H1 (cell line): Measurements from ENCODE around the gene SHISA9. TPM values are rescaled to one million over a fixed set of nuclear protein-coding genes. Genes with fewer than 3 reads are reported as not detected.

ENCODE experiments used
- CTCF ChIA-PET: fragments of 300-600 bp; sonication (Branson Sonifier 250); formaldehyde crosslinking; loops from one replicate; lab custom pipeline; 2021; ENCODE audit not compliant: partially characterized antibody; lab: Charles Lee
- POLR2A ChIA-PET: fragments of 300-600 bp; sonication (Branson Sonifier 250); formaldehyde crosslinking; loops from one replicate; lab custom pipeline; 2021; ENCODE audit warnings: inconsistent platforms; ENCODE audit not compliant: partially characterized antibody; lab: Charles Lee
- DNase-seq, 2 experiments: peaks; one replicate each; pipeline versions ENCODE4 v3.0.0 to v3.0.0-alpha.2; 2010 to 2022; ENCODE audit warnings: low spot score in 2 of 2, low read depth in 1 of 2, mixed read lengths in 1 of 2
- FAIRE-seq: peaks from 2 replicates; lab custom pipeline; 2011; peaks lifted over from hg19 to GRCh38; lab: Jason Lieb, UNC
- H2AFZ ChIP-seq: 2 replicates; pipeline ENCODE4 v1.8.1; 2012; ENCODE audit warnings: low read length, inconsistent platforms
- H2AK5ac ChIP-seq: 2 replicates; pipeline ENCODE4 v1.6.1; 2013; ENCODE audit warnings: low read depth, low read length
- H2BK120ac ChIP-seq: replicated peaks from 2 replicates; pipeline ENCODE3; 2013; ENCODE audit warnings: low read depth, low read length, inconsistent platforms
- H2BK12ac ChIP-seq: 2 replicates; pipeline ENCODE4 v1.6.1; 2013; ENCODE audit warnings: low read depth, low read length
- H2BK15ac ChIP-seq: 2 replicates; pipeline ENCODE4 v1.6.1; 2013; ENCODE audit warnings: low read length
- H2BK20ac ChIP-seq: 2 replicates; pipeline ENCODE4 v1.6.1; 2013; ENCODE audit warnings: low read length
- H2BK5ac ChIP-seq: 2 replicates; pipeline ENCODE4 v1.6.1; 2013; ENCODE audit warnings: low read depth, low read length
- H3K14ac ChIP-seq: 2 replicates; pipeline ENCODE4 v1.6.1; 2013; ENCODE audit warnings: inconsistent platforms; ENCODE audit not compliant: insufficient read length
- H3K18ac ChIP-seq: 2 replicates; pipeline ENCODE4 v1.6.1; 2013; ENCODE audit warnings: low read length; ENCODE audit errors: extremely low read depth
- H3K23ac ChIP-seq: 2 replicates; pipeline ENCODE4 v1.6.1; 2013; ENCODE audit warnings: inconsistent platforms; ENCODE audit not compliant: insufficient read length
- H3K23me2 ChIP-seq: 2 replicates; pipeline ENCODE4 v1.6.1; 2013; ENCODE audit warnings: low read depth, low read length
- H3K27ac ChIP-seq: 2 replicates; pipeline ENCODE4 v1.6.1; 2011; ENCODE audit warnings: low read depth, low read length, inconsistent platforms
- H3K27me3 ChIP-seq, 4 experiments: replicated peaks in 1 of 4; 1 replicate in 1 of 4; 2 replicates in 3 of 4; pipeline versions ENCODE4 v1.6.1 to v1.8.1; 2011 to 2013; ENCODE audit warnings: low read length in 3 of 4, mild to moderate bottlenecking in 3 of 4, inconsistent platforms in 2 of 4, mixed read lengths in 2 of 4, moderate library complexity in 1 of 4; ENCODE audit not compliant: control insufficient read depth in 3 of 4, insufficient read depth in 3 of 4; ENCODE audit errors: extremely low read depth in 1 of 4
- H3K36me3 ChIP-seq, 4 experiments: 2 replicates each; pipeline versions ENCODE4 v1.6.1 to v1.8.1; 2011 to 2013; ENCODE audit warnings: mild to moderate bottlenecking in 4 of 4, low read length in 3 of 4, moderate library complexity in 2 of 4, control low read depth in 1 of 4, inconsistent platforms in 1 of 4; ENCODE audit not compliant: insufficient read depth in 4 of 4, control insufficient read depth in 2 of 4
- H3K4ac ChIP-seq: replicated peaks from 2 replicates; pipeline ENCODE3; 2013; ENCODE audit warnings: low read length, low read depth, mixed read lengths, inconsistent platforms; ENCODE audit not compliant: insufficient read length
- H3K4me1 ChIP-seq, 4 experiments: replicated peaks in 1 of 4; 1 replicate in 1 of 4; 2 replicates in 3 of 4; pipeline versions ENCODE4 v1.6.1 to v1.8.1; 2011 to 2013; ENCODE audit warnings: low read length in 3 of 4, inconsistent platforms in 2 of 4, mixed read lengths in 1 of 4; ENCODE audit not compliant: insufficient read depth in 4 of 4, control insufficient read depth in 3 of 4
- H3K4me2 ChIP-seq, 2 experiments: 2 replicates each; pipeline versions ENCODE4 v1.6.1 to v1.8.1; 2011 to 2013; ENCODE audit warnings: low read depth in 2 of 2, low read length in 2 of 2, control low read depth in 1 of 2, inconsistent platforms in 1 of 2, mild to moderate bottlenecking in 1 of 2; ENCODE audit not compliant: insufficient read depth in 1 of 2
- H3K4me3 ChIP-seq, 4 experiments: fragments of 200-600, 300-600 bp in 1 of 4; sonication (generic), shearing (Covaris generic), sonication (Bioruptor Twin) in 1 of 4; 2 replicates each; pipeline versions ENCODE4 v1.5.1 to v1.8.1; 2011 to 2016; ENCODE audit warnings: low read length in 4 of 4, low read depth in 3 of 4, control low read depth in 2 of 4, inconsistent platforms in 2 of 4, mild to moderate bottlenecking in 2 of 4, mixed read lengths in 1 of 4, moderate library complexity in 1 of 4; ENCODE audit not compliant: insufficient read depth in 2 of 4; ENCODE audit errors: extremely low read depth in 1 of 4
- H3K56ac ChIP-seq: replicated peaks from 2 replicates; pipeline ENCODE3; 2013; ENCODE audit warnings: low read depth, mild to moderate bottlenecking, mixed read lengths, low read length, inconsistent platforms; ENCODE audit not compliant: insufficient read length
- H3K79me1 ChIP-seq: 2 replicates; pipeline ENCODE4 v1.6.1; 2013; ENCODE audit warnings: low read depth, low read length, control low read depth
- H3K79me2 ChIP-seq, 2 experiments: 2 replicates each; pipeline versions ENCODE4 v1.6.1 to v1.8.1; 2012 to 2013; ENCODE audit warnings: low read length in 2 of 2, mild to moderate bottlenecking in 2 of 2, inconsistent platforms in 1 of 2; ENCODE audit not compliant: insufficient read depth in 2 of 2, control insufficient read depth in 1 of 2
- H3K9ac ChIP-seq, 4 experiments: replicated peaks in 1 of 4; 1 replicate in 1 of 4; 2 replicates in 3 of 4; pipeline versions ENCODE4 v1.6.1 to v1.8.1; 2011 to 2013; ENCODE audit warnings: low read depth in 3 of 4, low read length in 3 of 4, control low read depth in 2 of 4, mild to moderate bottlenecking in 2 of 4, moderate library complexity in 2 of 4, inconsistent platforms in 1 of 4; ENCODE audit errors: extremely low read depth in 1 of 4
- H3K9me3 ChIP-seq, 2 experiments: 2 replicates each; pipeline versions ENCODE4 v1.6.1 to v1.8.1; 2012 to 2013; ENCODE audit warnings: mild to moderate bottlenecking in 2 of 2, moderate library complexity in 2 of 2, control low read depth in 1 of 2, inconsistent platforms in 1 of 2, low read depth in 1 of 2, low read length in 1 of 2, mixed read lengths in 1 of 2; ENCODE audit not compliant: insufficient read depth in 2 of 2
- H4K20me1 ChIP-seq, 2 experiments: replicated peaks in 1 of 2; 2 replicates each; pipeline versions ENCODE3 to v1.8.1; 2011 to 2013; ENCODE audit warnings: inconsistent platforms in 2 of 2, low read length in 2 of 2, mild to moderate bottlenecking in 1 of 2; ENCODE audit not compliant: insufficient read depth in 2 of 2, control insufficient read depth in 1 of 2
- H4K5ac ChIP-seq: 2 replicates; pipeline ENCODE4 v1.6.1; 2013; ENCODE audit warnings: low read length, low read depth, mixed read lengths, inconsistent platforms; ENCODE audit not compliant: insufficient read length
- H4K8ac ChIP-seq: 2 replicates; pipeline ENCODE4 v1.8.0; 2013; ENCODE audit warnings: mild to moderate bottlenecking, moderate library complexity, low read length, inconsistent platforms; ENCODE audit not compliant: insufficient read depth; ENCODE audit errors: extremely low read depth
- H4K91ac ChIP-seq: replicated peaks from 2 replicates; pipeline ENCODE3; 2013; ENCODE audit warnings: low read length, mixed read lengths, inconsistent platforms; ENCODE audit not compliant: insufficient read length
- CHD1 ChIP-seq: IDR thresholded peaks from 2 replicates; pipeline ENCODE4 v1.6.1; 2012; ENCODE audit warnings: low read depth, low read length, improper control_type of control experiment
- CHD2 ChIP-seq: IDR thresholded peaks from 2 replicates; pipeline ENCODE4 v1.6.1; 2012; ENCODE audit warnings: low read length, improper control_type of control experiment
- CTBP2 ChIP-seq: IDR thresholded peaks from 2 replicates; pipeline ENCODE4 v1.7.0; 2011; ENCODE audit warnings: borderline replicate concordance, mild to moderate bottlenecking, moderate library complexity, mixed read lengths, low read length; ENCODE audit not compliant: insufficient read depth, insufficient read length
- JUND ChIP-seq: IDR thresholded peaks from 2 replicates; pipeline ENCODE4 v1.6.1; 2011; ENCODE audit warnings: mild to moderate bottlenecking, improper control_type of control experiment, low read length
- KDM4A ChIP-seq: IDR thresholded peaks from one replicate; pipeline ENCODE4 v1.7.1; 2012; ENCODE audit warnings: low read depth, mild to moderate bottlenecking, moderate library complexity, low read length, inconsistent platforms; ENCODE audit not compliant: severe bottlenecking
- KDM5A ChIP-seq: fragments of 200-600 bp; IDR thresholded peaks from 2 replicates; pipeline ENCODE4 v1.7.1; 2012; ENCODE audit warnings: mild to moderate bottlenecking, low read length, inconsistent platforms, mixed read lengths
- NANOG ChIP-seq: IDR thresholded peaks from 2 replicates; pipeline ENCODE4 v1.6.1; 2011; ENCODE audit warnings: low read length, low read depth, mild to moderate bottlenecking, inconsistent platforms; ENCODE audit not compliant: insufficient read depth, poor library complexity, severe bottlenecking
- NRF1 ChIP-seq: IDR thresholded peaks from 2 replicates; pipeline ENCODE4 v1.6.1; 2011; ENCODE audit warnings: mild to moderate bottlenecking, low read depth, low read length, improper control_type of control experiment
- POLR2A ChIP-seq, 2 experiments: IDR thresholded peaks; 1 replicate in 1 of 2; 2 replicates in 1 of 2; pipeline ENCODE4 v1.6.1; 2011; ENCODE audit warnings: low read depth in 2 of 2, low read length in 2 of 2, mild to moderate bottlenecking in 2 of 2; ENCODE audit errors: control extremely low read depth in 1 of 2
- POLR2AphosphoS5 ChIP-seq: IDR thresholded peaks from 2 replicates; pipeline ENCODE4 v1.6.1; 2011; ENCODE audit warnings: low read depth, low read length
- RBBP5 ChIP-seq: IDR thresholded peaks from 2 replicates; pipeline ENCODE4 v1.7.1; 2012; ENCODE audit warnings: low read depth, mild to moderate bottlenecking, inconsistent platforms, low read length, moderate library complexity, borderline replicate concordance
- RFX5 ChIP-seq: IDR thresholded peaks from 2 replicates; pipeline ENCODE4 v1.6.1; 2011; ENCODE audit warnings: low read depth, low read length, improper control_type of control experiment, borderline replicate concordance
- RNF2 ChIP-seq: fragments of 200-900, 300-1000 bp; sonication (generic); IDR thresholded peaks from 2 replicates; pipeline ENCODE4 v1.7.1; 2016; ENCODE audit warnings: borderline replicate concordance, low read depth, mild to moderate bottlenecking, antibody characterized with exemption, low read length; ENCODE audit not compliant: poor library complexity, severe bottlenecking; ENCODE audit errors: missing control alignments
- TAF7 ChIP-seq: optimal IDR thresholded peaks from 2 replicates; pipeline ENCODE3; 2011; ENCODE audit warnings: low read depth, mild to moderate bottlenecking, inconsistent platforms, low read length, moderate library complexity, borderline replicate concordance
- TCF12 ChIP-seq: IDR thresholded peaks from 2 replicates; pipeline ENCODE4 v1.6.1; 2011; ENCODE audit warnings: low read depth, mild to moderate bottlenecking, low read length
- WGBS, 2 experiments: shearing (Covaris generic) in 1 of 2; methylation state at CpG; one replicate each; pipeline versions ENCODE4 v1.1.6 to v1.1.7; 2013 to 2015; ENCODE audit warnings: low lambda C conversion rate in 2 of 2, mixed read lengths in 2 of 2, inconsistent platforms in 1 of 2, low coverage in 1 of 2, missing lambda C conversion rate in 1 of 2; ENCODE audit not compliant: insufficient replicate concordance in 2 of 2, insufficient coverage in 1 of 2, insufficient read length in 1 of 2; ENCODE audit errors: extremely low coverage in 1 of 2, missing lambda C conversion rate in 1 of 2; 5-methylcytosine and 5-hydroxymethylcytosine counted together
- polyA plus RNA-seq, 7 experiments: library from polyadenylated mRNA; depleted of rRNA in 3 of 7; stranded (reverse) in 5 of 7; unstranded in 2 of 7; fragments of >200 nt in 5 of 7; fragments of 200-250 nt in 2 of 7; gene quantifications; 1 replicate in 5 of 7; 2 replicates in 1 of 7; 4 replicates in 1 of 7; pipeline versions ENCODE4 v1.2.1 to v1.2.3, GENCODE V29; 2011 to 2013; ENCODE audit warnings: missing spikeins in 2 of 7, mixed read lengths in 2 of 7
- total RNA-seq: library from RNA; stranded (reverse); fragmentation: NEBNext Ultra II Directional; extraction: Animal tissue kit (Norgen Biotek cat#: 25700); gene quantifications from 2 replicates; pipeline ENCODE4 v1.2.1, GENCODE V29; 2021

The SHISA9 gene
- total and polyA plus RNA-seq, 2 of the 8 experiments (the other 6 are each of a cell fraction or from before 2014, with no cell fraction given) = 25.6 to 39.8 TPM

DNA sequence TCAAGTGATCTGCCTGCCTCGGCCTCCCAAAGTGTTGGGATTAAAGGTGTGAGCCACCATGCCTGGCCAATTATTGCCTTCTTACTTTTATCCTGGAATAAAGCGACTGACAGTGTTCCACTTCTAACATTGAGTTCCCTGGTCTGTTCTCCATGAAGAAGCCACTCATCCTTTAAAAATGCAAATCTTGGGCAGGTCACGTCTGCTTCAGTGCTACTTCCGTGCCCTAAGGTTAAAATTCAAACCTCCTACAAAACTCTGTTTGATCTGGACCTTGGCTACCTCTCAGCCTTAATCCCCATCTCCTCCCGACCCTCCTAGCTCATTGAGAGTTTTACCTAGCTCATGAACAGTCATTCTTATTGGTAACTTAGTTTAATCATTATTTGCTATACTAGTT lies 9.6 kb upstream of the SHISA9 start:
- POLR2A ChIA-PET = no interaction called here

More for the DNA sequence above, 9.6 kb upstream of the SHISA9 start:
- Histone ChIP-seq H3K14ac (no peak overlapping the region), H4K8ac (no peak overlapping the region), H3K4me1 (no peaks in the 10 kb centered on the region), H3K4me2 (no peak overlapping the region), H3K4ac (no peak overlapping the region), H2AK5ac (no peak overlapping the region), H4K5ac (no peak overlapping the region), H3K79me2 (no peaks in the 10 kb centered on the region), H3K4me3 (no peak overlapping the region), H4K20me1 (peaks cover 0 to 2% of the 10 kb centered on the region in 2 experiments), H4K91ac (no peak overlapping the region), H2BK5ac (no peak overlapping the region), H3K23me2 (no peaks in the 10 kb centered on the region), H3K9ac (no peak overlapping the region), H2AFZ (no peak overlapping the region), H2BK12ac (no peak overlapping the region), H3K27ac (no peak overlapping the region), H3K23ac (no peak overlapping the region), H2BK20ac (no peak overlapping the region), H2BK120ac (no peak overlapping the region), H3K56ac (no peak overlapping the region), H3K18ac (no peak overlapping the region), H2BK15ac (no peak overlapping the region), H3K27me3 (no peaks in the 10 kb centered on the region), H3K79me1 (no peaks in the 10 kb centered on the region), H3K9me3 (no peaks in the 10 kb centered on the region), H3K36me3 (no peaks in the 10 kb centered on the region)
- no peak for FAIRE-seq
- no peak for DNase-seq
- TF ChIP-seq RFX5 (no peak), TAF7 (no peak), CTBP2 (no peak), NANOG (no peak), KDM5A (no peak), CHD2 (no peak), RBBP5 (no peak), CHD1 (no peak), NRF1 (no peak), RNF2 (no peak), POLR2AphosphoS5 (no peak), TCF12 (no peak), JUND (no peak), POLR2A (IDR thresholded peaks at IDR 0.05; ENCODE audit: control extremely low read depth in 1 of 2, low read depth in 2 of 2, low read length in 2 of 2) (no peak), KDM4A (no peak)
- CTCF ChIA-PET = no interaction called here
- 84% methylated on average over 5 of the region's 5 CpGs; no CpG with 5 or more reads in 1 of the 2 experiments for WGBS, 2 experiments
